HG02938 (cell line): ENCODE measurements around the gene ZDHHC11B.
"Not testable (repeated sequence)": the region's sequence is repeated elsewhere in the genome, so short reads cannot be mapped to it uniquely, and the experiment has no call there.

Experiments
- ATAC-seq: cut with Tn5 transposase; IDR thresholded peaks from one replicate; pipeline ENCODE4 v1.9.1; 2021; ENCODE audit warnings: mild to moderate bottlenecking, moderate library complexity; ENCODE audit not compliant: unreplicated experiment

The ZDHHC11B gene

DNA sequence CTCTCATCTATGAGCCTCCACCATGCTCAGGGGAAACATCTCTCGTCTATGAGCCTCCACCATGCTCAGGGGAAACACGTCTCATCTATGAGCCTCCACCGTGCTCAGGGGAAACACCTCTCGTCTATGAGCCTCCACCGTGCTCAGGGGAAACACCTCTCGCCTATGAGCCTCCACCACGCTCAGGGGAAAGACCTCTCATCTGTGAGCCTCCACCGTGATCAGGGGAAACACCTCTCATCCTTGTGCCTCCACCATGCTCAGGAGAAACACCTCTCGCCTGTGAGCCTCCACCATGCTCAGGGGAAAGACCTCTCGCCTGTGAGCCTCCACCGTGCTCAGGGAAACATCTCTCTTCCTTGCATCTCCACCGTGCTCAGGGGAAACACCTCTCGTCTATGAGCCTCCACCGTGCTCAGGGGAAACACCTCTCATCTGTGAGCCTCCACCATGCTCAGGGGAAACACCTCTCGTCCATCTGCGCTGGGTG is 30.3 kb downstream of the ZDHHC11B start:
- not testable (repeated sequence) for ATAC-seq

DNA sequence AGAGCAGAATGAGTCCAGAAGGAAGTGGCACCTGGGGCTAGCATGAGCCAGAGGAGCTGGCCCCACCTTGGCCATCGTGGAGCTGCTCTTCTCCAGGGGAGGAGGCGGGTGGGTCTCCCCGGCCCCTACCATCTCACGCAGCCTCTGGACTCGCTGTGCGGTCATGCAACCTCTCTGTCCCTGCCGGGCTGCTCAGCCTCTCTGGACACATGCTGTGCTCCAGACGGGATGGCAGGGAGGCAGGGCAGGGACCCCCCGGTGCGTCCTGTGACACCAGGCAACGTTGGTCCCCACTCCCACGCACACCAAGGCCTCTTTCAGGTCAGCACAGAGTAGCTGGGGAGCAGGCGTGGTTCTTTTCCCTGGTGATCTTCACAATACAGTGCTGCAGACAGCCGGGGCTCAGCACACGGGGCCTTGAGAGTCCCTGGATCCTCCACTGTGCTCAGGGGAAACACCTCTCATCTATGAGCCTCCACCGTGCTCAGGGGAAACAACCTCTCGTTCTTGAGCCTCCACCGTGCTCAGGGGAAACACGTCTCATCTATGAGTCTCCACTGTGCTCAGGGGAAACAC is 30.9 kb downstream of the ZDHHC11B start:
- not testable (repeated sequence) for ATAC-seq

DNA sequence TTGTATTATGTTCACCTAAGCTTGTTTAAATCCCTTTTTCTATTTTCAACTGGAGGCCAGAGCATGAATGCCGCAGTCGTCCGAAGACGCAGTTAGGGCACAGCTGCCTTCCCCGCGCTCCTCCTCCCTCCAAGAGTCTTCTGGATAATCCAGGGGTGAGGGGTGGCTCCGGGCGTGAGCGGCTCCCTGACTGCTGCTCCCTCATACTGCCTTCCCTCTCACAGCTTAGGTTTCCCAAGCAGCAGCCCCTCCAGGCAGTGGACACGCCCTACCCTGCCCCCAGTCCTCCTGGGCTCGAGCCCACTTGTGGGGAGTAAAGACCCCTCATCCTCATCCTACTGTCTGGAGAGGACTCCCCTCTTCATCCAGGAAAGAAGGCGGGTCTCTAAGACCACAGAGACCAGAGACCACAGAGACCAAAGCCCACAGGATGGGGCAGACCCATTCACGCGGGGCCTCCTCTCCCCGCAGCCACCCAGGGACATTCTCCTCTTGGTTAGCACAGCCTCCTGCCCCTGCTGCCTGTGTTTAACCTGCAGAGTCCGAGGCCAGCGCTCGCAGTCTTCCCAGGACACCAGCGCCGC is 31.9 kb downstream of the ZDHHC11B start:
- not testable (repeated sequence) for ATAC-seq

DNA sequence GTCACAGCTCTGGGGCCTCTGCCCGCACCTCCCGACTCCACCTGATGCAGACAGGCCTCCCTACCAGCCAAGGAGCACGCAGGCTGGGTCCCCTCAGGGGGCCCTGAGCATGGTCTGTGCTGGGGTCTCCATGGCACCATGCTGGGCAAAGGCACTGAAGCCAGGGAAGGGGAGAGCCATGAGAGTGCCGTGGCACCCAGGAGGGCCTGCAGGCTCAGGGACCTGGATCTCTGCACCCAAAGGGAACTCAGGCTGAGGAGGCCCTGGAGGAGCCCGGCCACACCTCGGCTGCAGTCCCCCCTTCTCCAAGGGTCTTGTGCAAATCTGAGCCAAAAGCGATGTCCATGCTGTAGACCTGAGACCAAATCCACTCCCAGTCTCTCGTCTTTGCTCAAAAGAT is 32.5 kb downstream of the ZDHHC11B start:
- not testable (repeated sequence) for ATAC-seq

DNA sequence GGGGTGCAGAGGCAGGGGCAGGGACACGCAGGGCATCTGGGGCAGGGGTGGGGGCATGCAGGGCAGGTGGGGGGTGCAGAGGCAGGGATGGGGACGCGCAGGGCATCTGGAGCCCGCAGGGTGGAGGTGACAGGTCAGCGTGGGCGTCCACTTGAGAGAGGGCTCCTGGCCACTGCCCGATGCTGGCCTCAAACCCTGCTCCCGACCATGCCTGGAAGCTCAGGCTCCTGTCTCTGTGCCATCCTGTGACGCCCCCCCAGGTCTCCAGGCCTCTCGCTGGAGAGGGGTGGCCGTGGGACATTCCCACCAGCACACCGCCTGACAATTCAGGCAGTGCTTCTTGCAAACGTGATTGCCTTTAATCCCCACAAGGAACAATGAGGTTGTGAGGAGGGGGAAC is 33.0 kb downstream of the ZDHHC11B start:
- ATAC-seq: no peak

DNA sequence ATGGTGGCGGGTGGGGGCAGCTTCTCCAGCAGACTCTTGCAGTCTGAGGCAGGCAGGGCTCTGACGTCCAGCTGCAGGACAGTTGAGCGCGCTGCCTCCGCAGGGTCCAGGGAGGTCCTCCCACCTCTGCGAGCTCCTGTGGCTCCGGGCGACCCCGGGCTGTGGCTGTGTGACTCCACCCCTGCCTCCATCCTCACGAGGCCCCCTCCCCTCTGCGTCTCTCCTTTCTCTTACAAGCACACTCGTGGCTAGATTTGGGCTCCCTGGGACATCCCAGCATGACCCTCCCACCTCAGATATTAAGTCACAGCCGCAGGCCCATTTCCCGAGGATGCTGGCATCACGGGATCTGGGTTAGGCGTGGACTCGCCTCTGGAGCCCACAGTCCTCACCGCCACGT is 34.3 kb downstream of the ZDHHC11B start:
- not testable (repeated sequence) for ATAC-seq

DNA sequence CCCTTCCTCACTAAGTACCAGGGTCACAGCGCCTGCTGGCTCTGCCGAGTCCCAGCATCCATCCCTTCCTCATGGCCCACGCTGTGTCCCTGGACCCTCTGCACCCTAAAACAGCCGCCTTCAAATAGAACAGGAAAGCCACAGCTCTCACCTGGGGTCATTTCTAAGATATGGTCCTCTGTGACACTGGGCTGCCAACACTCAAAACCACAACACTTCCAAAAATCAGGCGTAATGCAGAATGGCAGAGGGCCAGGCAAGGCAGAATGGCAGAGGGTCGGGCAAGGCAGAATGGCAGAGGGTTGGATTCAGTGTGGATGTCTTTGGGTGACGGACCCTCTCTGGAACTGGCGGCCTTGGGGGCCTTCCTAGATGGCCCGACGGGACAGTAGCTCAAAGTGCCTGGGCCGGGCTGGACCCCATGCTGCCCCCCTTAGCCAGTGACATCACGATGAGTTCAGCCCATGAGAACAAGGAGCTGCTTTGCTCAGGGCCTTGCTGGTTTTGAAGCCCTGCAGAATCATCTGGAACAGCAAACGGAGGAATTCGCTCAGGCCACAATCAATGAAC is 35.3 kb downstream of the ZDHHC11B start:
- no peak for ATAC-seq

DNA sequence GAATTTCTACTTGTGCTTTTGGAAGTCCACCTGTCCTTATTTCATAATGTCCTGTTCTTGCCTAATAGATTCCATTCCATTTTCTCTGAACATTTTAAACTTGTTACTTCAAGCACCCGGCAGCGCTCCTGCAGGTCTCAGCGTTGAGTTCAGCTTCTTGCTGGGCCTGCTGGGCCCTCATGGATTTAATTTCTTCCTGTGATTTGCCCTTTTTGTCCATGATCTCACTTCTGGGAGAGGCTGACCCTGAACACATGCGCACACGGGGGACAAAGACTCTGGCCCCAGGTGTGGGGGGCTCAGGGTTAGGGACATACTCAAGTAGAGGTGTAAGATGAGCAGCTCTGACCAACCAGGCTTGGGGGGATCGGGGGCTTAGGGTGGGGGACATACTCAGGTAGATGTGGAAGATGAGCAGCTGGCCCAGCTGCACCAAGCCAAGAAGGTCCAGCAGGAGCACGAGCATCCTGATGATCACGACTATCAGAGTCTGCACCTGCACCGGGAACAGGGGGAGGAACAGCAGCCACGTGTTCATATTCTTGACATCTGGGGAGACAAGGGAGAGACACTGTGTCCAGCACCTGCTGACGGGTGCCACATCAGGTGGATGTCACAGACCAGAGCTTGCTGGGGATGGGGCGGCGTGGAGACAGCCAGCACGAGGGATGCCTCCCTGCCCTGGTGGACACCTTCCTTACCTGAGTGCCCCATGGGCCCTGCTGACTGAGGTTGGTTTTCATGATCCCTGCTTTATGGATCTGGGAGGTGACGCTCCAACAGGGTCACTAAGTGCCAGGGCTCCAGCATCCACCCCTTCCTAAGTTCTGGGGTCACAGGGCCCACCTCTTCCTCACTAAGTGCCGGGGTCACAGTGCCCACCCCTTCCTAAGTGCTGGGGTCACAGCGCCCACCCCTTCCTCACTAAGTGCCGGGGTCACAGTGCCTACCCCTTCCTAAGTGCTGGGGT is 36.2 kb downstream of the ZDHHC11B start:
- not testable (repeated sequence) for ATAC-seq

DNA sequence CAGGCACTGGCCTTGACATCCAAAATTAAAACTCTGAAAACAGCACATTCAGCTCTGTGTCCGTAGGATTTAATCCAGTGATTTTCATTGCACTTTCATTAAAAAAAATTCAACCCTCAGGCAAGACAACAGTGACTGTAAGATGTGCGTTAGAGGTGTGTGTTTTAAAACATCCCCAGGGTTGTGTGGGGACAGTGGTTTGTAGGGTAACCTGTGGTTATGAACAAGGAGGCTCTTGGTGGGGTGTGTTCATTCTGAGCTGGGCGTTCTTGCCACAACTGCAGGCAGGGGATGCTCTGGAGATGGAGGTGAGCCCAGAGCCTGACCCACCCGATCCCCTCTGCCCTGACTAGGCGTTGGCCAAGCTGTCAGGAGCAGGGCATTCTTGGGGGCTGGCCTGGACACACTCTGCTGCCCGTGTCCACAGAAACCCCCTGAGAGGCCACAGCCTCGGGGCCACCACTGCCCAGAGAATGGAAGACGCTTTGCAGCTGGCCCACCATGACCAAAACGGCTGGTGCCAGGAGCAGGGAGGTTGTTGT is 37.2 kb downstream of the ZDHHC11B start:
- ATAC-seq: not testable (repeated sequence)

DNA sequence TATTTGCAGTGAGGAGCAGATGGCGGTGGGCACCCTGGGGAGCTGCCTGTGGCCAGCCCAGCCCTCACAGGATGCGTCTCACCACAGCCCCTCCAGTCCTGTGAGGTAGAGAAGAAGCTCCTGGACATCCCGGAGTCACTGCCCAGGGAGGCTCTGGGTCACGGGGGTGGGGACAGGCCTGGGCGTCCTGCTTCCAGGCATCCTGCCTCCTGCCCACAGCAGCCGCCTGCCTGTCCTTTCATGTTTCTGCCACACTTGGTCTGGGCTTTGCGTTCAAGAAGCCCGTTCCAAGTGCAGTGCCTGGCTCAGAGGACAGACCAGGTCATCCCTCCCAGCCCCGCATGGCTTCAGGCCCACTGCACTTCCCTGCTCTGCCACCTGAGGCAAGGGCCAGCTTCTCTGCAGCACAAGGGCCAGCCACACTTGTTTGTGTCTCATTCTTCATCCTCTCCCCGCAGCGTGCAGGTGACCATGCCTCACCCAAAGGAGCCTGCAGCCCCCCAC is 38.2 kb downstream of the ZDHHC11B start:
- ATAC-seq: no peak

DNA sequence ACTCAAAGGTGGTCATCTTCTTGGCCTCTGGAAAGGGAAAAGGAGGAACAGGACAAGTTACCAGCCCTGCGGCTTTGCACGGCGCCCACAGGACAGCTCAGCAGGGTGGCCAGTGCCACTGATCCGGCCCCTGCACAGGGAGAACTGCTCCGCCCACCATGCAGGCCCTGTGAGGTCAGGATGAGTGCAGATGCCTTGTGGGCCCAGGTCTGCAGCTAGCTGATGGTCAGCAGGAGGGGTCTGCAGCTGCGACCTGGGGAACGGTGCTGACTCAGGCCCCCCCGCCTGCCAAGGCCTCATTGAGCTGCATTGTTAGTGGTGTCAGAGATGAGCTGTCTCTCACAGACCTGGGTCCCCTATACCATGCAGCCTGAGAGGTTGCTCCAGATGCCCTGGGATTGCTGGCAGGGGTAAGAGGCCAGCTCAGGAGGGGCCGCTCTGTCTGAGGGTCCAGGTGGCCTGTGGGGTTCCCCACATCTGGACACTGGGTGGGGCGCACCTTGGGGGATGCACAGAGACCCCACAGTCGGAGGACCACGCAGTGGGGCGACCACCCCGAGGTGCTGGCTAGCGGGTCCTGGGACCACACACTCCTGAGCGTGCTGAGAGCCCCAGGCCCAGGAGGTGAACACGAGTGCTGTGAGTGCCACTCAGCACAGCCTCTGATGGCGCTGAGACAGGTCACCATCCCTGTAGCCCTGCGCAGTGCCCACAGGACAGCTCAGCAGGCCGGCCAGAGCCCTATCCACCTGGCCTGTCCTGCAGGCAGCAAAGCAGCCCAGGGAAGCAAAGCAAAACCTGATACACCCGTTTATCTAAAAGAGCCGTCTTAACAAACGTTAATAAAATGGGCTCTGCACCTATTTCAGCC is 39.0 kb downstream of the ZDHHC11B start:
- not testable (repeated sequence) for ATAC-seq

DNA sequence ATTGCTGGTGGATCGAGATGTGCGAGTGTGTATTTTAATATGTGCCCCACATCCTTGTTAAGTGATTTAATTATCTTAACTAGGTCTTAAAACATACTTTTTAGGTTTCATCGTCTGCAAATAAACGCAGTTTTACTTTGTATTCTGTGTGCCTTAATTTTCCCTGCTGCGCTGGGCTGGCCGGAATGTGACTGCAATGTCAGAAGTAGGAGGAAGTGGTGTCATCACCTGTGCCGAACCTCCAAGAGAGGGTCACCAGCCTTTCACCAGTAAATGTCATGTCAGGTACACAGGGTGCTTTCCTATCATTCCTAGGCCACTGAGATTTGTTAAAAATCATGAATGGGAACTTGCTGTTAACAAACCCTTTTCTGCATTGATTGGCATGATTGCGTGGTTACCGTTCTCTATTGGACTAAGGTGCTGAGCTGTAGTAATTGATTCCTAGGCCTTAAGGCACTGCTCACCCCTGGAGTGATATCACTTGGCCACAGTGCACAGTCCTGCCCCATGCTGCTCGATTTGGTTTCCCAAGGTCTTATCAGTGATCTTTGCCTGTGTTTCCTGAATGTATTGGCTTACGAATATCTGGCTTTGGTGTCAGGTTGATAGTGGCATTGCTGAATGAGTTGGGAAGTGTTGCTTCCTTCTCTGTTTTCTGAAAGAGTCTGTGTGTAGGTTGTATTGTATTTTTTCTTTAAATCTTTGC is 40.7 kb downstream of the ZDHHC11B start:
- ATAC-seq: not testable (repeated sequence)

DNA sequence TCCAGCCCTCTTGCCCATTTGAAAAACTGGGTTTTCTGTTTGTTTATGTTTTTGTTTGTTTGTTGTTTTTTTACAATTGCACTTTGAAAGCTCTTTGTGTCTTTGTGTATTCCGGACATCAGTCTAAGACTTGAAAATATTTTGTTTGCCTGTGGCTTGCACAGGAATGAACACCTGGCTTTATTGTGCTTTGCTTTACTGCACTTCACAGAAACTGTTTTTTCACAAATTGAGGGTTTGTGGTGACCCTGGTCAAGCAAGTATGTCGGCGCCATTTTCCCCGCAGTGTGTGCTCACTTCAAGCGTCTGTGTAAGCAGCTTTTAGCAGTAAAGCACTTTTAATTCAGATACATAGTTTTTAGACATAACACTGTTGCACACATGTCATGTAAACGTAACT is 42.3 kb downstream of the ZDHHC11B start:
- ATAC-seq: not testable (repeated sequence)

DNA sequence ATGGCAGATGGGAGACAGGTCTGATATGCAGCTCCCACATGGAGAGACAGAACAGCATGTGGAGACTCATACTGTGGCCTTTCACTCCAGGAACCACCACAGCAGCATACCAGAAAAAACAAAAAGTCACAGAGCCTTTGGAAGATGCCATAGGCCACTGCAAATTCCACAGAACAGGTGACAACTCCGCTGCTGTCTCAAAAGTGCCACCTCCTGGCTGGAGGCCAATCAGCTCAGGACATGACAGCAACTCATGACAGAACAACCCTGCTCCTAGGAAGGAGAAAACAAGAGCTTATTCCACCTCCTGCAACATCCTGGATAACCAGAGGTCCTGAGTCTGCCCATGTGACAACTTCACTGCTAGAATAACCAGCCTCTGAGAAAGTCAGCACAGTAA is 50.4 kb downstream of the ZDHHC11B start:
- not testable (repeated sequence) for ATAC-seq

DNA sequence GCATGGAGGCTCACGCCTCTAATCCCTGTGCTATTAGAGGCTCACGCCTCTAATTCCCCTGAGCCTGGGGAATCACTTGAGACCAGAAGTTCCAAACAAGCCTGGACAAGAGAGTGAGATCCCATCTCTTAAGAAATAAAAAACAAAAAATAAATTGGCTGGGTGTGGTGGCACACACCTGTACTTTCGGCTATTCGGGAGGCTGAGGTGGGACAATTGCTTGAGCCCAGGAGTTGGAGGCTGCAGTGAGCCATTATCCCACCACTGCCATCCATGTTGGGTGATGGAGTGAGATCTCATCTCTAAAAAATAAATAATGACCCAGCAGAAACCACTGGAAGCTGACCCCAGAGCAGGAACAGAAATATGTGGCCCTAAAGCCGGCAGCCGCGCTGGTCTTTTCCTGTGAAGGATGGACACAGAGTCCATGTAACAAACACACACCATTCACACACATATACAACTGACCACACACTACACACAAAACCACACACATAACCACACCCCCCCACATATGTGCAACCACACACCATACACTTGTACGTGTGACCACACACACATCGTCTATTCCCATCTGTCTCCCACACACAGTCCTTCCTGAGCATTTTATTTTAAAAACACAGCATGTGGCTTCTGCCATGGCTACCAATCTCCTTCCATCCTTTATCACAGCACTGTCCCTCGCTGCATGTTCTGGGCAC is 51.6 kb downstream of the ZDHHC11B start:
- not testable (repeated sequence) for ATAC-seq

DNA sequence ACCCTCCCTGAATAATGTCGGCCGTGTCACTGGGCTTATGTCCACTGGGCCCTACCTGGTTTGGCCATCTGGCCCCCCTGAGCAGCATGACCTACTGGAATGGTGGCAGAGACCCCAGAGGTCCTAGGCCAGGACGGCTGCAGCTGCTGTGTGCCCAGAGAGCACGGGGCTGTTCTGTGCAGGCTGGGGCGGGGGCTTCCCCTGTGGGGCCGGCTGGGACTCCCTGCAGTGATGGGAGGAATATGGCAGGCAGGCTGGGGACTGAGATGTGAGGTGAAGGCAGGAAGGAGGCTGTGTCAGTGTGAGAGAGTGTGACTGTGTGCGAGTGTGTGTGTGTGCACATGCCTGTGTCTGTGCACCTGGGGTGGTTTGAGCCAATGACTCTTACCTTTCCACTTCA is 55.3 kb downstream of the ZDHHC11B start:
- ATAC-seq: not testable (repeated sequence)

DNA sequence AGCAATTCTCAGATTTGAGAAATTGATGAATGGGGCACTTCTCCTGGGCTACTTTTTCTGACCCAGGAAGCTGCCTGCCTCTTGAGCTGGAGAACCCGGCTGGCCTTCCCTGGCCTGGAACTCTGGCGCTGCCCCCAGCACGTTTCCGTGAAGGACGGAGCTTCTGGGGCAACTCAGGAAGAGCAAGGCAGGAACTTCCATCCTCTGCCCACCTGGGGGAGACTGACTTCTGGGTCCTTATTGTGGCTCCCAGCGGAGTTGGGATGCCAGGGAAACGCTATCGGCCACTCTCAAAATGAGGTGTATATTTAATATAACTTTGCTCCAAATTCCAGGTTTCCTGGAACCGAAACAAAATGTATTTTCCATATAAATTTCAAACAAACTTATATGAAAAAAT is 57.4 kb downstream of the ZDHHC11B start:
- ATAC-seq: not testable (repeated sequence)

DNA sequence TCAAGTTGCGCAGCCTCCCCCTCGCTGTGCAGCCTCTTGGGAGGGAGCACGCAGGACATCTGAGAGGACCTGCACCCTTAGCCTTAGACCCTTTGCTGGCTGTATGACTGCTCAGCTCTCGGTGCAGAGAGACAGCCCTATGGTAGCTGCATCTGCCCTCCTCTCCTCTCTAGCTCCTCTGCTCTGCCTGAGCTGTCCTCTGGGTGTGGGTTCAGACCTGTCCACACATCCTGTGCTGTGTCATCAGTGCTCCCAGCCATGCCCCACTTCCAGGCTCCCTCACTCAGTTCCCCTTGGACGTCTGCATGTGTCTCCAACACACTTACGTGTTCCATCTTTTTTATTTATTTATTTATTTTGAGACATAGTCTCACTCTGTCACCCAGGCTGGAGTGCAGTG is 60.7 kb downstream of the ZDHHC11B start:
- not testable (repeated sequence) for ATAC-seq
